Erythroblast (primary cell): ENCODE data around the gene TMEM44.

ENCODE experiments used
- GATA1 ChIP-seq: IDR thresholded peaks from 2 replicates; pipeline ENCODE4 v1.6.1; 2011; ENCODE audit warnings: low read depth, mild to moderate bottlenecking, control low read depth, low read length, moderate library complexity
- POLR2A ChIP-seq: IDR thresholded peaks from 2 replicates; pipeline ENCODE4 v1.6.1; 2011; ENCODE audit warnings: mild to moderate bottlenecking, low read length

- TF ChIP-seq POLR2A (peak; percentile 23), GATA1 (no peak)
These were observed 46.4 kb downstream of the TMEM44 start for GRCh38 chr3:194586836-194587235.
